ENCODE results near the gene KRTAP4-2.
"Not testable (repeated sequence)": the region's sequence is repeated elsewhere in the genome, so short reads cannot be mapped to it uniquely, and the experiment has no call there.

DNA sequence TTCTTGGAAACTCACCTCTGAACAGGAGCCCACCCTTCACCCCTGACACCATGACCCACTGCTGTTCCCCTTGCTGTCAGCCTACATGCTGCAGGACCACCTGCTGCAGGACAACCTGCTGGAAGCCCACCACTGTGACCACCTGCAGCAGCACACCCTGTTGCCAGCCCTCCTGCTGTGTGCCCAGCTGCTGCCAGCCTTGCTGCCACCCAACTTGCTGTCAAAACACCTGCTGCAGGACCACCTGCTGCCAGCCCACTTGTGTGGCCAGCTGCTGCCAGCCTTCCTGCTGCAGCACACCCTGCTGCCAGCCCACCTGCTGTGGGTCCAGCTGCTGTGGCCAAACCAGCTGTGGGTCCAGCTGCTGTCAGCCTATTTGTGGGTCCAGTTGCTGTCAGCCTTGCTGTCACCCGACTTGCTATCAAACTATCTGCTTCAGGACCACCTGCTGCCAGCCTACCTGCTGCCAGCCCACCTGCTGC is 11.9 kb upstream of the KRTAP4-2 start, which contains the start of gene KRTAP9-1:
- TF ChIP-seq POLR2A (IDR thresholded peaks at IDR 0.05; ENCODE audit: low read length); GATA1 (IDR thresholded peaks at IDR 0.05; ENCODE audit: low read depth, low read length): not testable (repeated sequence)

Data from erythroblast (primary cell).